HuH-7 (cell line): Measurements from ENCODE around the gene TTR.
A peak's percentile ranks its signal among the peaks of the same experiment; 100 is the strongest.

ENCODE experiments used
- DNase-seq: peaks from one replicate; pipeline ENCODE4 v3.0.0; 2011; ENCODE audit warnings: low spot score

The TTR gene

DNA sequence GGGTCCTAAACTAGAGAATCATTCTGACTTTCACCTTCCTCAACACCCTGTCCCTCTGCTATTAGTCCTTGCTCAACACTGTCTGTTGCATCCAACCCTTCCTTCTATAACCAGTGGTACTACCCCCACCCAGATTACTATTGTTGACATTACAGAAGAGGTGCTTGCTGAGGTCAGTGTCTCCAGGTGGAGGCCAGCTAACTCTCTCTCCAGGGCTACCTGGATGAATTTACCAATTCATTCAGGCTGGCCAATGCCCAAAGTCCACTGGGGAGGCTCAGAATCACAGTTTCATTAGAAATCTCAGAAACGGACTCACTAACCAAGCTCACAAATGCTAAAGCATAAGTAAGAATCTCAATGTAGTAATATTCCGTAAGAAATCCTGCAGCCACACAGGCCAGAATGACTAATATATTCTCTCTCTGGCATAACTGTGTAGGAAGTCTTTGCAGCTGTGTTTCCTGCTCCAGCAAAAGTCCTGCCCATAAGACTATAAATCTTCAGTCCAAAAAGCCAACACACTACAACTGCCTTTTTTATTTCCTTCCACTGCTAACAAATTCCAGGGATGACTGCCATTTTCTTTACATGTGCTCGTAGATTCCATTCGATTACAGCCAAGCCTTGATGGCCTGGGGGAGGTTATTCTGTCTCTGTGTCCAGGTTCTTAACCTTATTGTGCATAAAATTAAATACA is 10.0 kb upstream of the TTR start:
- DNase-seq: no peak

DNA sequence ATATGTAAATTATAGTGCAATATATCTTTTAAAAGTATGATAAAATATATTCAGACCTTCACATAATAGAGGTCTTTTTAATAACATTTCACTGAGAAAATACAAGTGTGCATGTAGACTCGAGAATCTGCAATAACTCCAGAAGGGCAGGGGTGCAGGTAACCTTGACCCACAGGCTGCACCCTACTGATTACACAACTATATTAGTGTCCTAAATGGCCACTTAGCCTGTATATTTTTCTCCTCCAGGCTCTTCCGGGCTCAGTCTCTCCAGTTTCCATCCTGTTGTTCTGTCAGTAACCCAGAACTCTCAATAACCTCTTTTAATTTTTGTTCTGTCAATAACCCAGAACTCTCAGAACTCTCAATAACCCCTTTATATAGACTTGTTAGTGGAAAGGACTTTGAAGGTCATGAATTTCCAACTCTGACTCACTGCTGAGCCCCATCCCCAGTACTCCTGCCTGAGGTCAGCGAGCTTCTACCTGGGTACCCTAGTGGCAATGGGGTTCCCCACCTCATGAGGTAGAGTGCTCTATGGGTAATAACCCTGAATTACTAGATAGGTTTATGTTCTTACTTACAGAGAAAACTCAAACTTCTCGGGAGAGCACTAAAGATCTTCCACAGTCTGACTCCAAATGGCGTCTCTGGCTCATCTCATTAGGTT is 8.4 kb upstream of the TTR start:
- DNase-seq: no peak

DNA sequence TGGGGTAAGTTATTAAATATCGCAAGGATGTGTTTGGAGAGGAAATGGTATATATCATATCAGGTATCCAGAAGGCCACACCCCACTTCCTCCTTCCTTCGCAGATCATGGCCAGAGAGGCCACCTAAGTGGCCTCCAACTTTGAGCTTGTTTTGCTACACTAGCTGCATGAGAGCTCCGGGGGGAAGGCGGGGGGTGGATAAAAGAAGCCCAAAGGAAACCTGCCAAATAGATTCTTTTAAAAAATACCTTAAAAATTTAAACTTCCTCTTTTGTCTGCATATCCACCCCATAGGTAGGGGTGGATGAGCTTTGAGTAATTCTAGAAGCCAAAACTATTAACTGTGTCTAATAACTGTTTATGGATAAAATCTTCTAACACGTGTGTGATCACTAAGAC is 5.7 kb upstream of the TTR start:
- no peak for DNase-seq

DNA sequence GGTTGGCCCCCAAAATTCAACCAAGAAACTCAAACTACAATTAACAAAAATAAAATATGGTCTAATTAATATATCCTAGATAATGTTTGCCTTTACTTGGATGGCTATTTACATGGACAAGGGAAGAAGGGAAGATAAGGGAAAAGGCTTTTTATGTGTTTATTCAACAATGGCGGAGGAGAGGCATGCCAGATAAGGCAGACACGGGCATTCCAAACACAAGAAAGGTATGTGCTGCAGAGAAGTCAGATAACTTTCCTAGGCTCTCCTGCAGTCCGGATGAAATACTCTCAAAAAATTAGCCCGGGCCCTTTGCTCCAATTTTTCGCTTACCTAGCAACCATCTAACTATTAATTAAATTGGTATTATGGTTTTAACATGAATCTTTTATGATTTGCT is 5.1 kb upstream of the TTR start:
- no peak for DNase-seq

DNA sequence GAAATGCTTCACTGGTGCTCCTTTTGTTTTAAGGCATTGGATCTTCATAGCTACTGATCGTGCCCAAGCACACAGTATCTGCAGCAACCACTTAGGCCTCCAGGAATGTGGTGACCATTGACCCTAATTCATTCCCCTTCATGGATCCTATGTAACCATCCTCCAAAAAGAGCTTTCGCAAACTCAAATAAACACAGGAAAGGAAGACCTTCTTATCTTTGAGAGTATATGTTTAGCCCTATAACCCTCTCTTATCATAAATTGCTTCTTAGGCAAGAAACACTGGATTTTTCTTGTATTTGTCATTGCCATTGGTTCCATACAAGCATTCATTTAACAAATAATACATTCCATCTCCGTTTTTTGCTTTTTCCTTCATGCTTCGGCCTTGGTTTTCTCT is 4.1 kb upstream of the TTR start:
- DNase-seq: peak; percentile 20

DNA sequence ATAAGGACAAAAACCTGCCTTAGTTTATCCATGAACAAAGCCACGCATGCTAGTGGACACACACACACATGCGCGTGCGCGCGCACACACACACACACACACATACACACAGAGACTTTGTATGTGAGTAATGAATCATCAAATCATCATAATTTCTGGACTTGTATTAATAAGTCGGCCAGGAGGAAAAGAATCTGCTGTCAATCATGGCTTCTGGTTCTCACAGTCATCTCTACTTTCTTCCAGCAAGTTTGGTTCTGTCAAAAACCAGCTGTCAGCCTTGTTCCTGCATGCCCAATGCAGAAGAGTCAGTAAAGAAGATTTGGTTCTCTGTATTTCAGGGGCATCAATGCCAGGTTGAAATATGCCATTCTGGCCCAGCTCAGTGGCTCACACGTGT is 1.1 kb upstream of the TTR start:
- DNase-seq: no peak

DNA sequence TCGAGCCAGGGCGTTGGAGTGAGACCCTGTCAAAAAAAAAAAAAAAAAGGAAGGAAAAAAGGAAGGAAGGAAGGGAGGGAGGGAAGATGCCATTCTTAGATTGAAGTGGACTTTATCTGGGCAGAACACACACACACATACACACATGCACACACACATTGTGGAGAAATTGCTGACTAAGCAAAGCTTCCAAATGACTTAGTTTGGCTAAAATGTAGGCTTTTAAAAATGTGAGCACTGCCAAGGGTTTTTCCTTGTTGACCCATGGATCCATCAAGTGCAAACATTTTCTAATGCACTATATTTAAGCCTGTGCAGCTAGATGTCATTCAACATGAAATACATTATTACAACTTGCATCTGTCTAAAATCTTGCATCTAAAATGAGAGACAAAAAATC is 564 bp upstream of the TTR start:
- DNase-seq: no peak

DNA sequence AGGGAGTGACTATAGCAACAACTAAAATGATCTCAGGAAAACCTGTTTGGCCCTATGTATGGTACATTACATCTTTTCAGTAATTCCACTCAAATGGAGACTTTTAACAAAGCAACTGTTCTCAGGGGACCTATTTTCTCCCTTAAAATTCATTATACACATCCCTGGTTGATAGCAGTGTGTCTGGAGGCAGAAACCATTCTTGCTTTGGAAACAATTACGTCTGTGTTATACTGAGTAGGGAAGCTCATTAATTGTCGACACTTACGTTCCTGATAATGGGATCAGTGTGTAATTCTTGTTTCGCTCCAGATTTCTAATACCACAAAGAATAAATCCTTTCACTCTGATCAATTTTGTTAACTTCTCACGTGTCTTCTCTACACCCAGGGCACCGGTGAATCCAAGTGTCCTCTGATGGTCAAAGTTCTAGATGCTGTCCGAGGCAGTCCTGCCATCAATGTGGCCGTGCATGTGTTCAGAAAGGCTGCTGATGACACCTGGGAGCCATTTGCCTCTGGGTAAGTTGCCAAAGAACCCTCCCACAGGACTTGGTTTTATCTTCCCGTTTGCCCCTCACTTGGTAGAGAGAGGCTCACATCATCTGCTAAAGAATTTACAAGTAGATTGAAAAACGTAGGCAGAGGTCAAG is 955 bp downstream of the TTR start:
- DNase-seq: no peak

DNA sequence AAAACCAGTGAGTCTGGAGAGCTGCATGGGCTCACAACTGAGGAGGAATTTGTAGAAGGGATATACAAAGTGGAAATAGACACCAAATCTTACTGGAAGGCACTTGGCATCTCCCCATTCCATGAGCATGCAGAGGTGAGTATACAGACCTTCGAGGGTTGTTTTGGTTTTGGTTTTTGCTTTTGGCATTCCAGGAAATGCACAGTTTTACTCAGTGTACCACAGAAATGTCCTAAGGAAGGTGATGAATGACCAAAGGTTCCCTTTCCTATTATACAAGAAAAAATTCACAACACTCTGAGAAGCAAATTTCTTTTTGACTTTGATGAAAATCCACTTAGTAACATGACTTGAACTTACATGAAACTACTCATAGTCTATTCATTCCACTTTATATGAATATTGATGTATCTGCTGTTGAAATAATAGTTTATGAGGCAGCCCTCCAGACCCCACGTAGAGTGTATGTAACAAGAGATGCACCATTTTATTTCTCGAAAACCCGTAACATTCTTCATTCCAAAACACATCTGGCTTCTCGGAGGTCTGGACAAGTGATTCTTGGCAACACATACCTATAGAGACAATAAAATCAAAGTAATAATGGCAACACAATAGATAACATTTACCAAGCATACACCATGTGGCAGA is 3.6 kb downstream of the TTR start:
- no peak for DNase-seq

DNA sequence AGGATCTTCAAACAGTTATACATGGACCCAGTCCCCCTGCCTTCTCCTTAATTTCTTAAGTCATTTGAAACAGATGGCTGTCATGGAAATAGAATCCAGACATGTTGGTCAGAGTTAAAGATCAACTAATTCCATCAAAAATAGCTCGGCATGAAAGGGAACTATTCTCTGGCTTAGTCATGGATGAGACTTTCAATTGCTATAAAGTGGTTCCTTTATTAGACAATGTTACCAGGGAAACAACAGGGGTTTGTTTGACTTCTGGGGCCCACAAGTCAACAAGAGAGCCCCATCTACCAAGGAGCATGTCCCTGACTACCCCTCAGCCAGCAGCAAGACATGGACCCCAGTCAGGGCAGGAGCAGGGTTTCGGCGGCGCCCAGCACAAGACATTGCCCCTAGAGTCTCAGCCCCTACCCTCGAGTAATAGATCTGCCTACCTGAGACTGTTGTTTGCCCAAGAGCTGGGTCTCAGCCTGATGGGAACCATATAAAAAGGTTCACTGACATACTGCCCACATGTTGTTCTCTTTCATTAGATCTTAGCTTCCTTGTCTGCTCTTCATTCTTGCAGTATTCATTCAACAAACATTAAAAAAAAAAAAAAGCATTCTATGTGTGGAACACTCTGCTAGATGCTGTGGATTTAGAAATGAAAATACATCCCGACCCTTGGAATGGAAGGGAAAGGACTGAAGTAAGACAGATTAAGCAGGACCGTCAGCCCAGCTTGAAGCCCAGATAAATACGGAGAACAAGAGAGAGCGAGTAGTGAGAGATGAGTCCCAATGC is 4.6 kb downstream of the TTR start:
- no peak for DNase-seq

DNA sequence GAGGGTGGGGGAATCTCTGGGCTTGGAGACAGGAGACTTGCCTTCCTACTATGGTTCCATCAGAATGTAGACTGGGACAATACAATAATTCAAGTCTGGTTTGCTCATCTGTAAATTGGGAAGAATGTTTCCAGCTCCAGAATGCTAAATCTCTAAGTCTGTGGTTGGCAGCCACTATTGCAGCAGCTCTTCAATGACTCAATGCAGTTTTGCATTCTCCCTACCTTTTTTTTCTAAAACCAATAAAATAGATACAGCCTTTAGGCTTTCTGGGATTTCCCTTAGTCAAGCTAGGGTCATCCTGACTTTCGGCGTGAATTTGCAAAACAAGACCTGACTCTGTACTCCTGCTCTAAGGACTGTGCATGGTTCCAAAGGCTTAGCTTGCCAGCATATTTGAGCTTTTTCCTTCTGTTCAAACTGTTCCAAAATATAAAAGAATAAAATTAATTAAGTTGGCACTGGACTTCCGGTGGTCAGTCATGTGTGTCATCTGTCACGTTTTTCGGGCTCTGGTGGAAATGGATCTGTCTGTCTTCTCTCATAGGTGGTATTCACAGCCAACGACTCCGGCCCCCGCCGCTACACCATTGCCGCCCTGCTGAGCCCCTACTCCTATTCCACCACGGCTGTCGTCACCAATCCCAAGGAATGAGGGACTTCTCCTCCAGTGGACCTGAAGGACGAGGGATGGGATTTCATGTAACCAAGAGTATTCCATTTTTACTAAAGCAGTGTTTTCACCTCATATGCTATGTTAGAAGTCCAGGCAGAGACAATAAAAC is 6.5 kb downstream of the TTR start:
- no peak for DNase-seq

DNA sequence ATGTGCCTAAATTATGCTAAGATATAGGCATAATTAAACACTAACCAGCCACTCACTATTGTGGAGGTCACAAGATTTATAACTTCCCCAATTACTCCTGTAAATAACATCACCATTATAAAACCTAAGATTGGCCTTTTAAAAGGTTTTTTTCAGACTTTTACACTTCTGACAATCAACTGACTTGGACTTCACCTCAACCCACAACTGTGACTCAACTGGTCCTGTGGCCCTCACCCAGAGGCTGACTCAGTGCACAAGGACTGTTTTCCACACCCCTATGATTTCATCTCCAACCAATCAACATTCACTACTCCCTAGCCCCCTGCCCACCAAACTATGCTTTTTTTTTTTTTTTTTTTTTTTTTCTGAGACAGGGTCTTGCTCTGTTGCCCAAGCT is 11.6 kb downstream of the TTR start:
- DNase-seq: no peak

DNA sequence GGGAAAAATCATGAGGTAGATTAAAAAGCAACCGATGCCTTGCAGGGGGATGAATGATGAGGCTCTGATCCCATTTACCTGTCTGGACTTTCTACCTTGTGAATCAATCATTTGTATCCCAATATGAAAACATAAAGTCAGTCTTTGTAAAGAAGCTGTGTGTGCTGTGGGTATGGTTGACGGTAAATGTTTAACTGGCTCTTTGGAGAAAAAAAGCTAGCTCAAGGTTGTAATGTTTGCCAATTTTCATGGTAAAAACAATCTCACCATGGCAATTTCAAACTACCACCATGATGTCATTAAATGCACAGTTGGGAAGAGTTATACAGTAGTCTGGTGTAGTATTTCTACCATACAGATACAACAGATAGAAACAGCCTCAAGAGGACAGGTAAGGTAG is 14.6 kb downstream of the TTR start:
- no peak for DNase-seq

DNA sequence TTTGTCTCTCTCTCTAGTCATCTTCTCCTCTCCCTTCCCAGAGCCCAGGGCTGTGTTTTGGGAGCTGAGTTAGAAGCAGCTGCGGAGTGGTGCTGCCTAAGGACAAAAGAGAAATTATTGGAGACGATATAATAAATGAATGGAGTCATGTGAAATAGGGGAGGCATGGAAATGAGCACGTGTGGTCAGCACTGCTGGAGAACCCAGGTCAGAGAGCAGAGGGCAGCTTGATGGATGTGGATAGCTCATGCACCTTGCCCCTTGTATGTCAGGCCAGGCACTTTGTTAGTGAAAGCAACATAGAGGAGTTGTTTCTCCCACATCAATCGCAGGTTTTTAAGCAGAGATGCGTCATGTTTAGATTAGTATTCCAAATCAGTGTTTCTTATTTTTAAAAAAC is 15.7 kb downstream of the TTR start:
- no peak for DNase-seq

DNA sequence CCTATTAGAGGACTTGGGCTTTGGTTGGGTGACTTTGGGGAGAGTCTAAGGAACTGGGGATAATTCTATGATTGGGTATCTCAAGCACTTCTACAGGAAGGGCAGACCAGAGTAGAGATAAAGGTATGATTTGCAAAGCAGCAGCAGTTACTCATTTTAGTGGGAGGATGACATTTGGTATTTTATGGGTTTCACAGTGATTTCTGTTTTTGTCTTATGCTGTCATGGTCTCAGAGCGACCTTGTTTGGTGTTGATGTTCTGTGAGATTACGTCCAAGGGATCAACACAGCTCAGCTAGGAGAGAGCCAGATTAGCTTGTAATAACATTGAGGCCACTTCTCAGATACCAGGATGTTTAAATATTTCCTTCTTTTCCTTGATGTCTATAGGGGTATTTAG is 18.2 kb downstream of the TTR start:
- no peak for DNase-seq

DNA sequence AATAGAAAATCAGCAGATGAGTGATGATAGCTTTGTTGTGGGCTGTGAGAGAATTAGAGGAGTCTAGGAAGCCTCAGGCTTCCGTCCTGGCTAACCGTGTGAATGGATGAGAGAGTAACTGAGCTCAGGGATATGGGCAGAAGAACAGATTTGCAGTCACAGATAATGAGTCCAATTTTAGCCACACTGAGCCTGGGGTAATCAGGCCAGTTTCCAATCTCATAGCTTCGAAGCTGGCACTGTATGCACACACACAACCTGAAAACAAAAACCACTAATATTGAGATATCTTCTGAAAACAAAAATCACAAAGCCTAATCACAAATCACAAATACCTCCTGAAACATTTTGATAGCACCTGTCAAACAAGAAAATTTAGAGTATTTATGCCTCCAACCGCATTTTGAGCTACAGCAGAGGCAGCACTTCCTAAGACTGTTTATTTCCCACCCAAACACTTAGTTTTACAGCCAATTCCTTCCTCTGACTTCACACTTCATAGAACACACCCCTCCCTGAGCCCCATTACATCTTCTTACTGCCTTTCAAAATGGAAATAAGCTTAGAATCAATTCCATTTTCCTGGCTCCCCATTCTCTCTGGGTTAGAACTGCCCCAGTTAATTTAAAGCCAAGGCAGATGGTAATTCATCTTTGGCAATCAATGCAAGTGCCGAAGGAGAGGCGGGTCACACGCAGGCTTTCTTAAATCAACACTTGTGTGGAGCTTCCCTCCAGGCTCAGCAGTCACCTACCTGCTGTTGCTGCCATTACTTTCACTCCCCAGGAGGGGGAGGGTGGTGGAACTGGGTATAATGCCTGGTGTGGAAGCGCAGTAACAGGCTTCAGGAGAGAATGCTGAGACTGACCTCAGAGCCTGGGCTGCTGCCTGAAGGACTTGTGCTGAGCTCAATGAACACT is 18.9 kb downstream of the TTR start:
- DNase-seq: peak; percentile 33

DNA sequence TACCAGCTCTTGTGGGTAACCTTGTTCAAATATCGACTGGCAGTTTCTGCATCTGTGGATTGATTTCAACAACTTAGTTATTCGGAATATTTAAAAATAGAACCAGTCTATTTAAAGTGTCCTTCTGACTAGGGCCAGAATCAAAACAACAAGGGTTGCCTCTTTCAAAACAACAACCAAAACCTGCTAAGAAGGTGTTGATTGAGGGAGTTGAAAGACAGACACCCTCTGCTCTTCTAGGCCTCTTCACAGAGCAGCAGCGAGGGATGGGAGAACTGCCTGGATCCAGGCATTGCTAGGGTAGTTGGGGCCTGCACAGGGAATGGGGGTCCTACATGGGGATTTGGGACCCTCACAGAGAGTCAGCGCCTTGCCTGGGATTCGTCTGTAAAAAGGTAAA is 19.8 kb downstream of the TTR start:
- no peak for DNase-seq

DNA sequence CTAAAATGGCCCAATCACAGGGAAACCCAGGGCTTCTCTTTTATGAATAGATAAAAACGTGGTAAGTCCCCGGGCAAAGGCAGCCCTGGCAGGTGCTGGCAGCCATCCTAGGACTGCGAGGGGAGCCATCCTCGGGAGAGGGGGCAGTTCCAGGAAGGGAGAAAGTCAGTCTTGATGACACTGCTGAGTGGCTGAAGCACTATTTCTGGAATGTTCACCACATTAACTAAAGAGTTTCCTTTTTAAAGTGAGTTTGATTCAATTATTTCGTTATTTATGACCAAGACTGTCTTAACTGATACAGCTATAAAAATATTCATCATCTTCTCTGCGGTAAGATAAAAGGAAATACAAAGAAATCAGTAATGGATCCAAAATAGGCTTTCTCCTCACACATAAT is 20.4 kb downstream of the TTR start:
- no peak for DNase-seq

DNA sequence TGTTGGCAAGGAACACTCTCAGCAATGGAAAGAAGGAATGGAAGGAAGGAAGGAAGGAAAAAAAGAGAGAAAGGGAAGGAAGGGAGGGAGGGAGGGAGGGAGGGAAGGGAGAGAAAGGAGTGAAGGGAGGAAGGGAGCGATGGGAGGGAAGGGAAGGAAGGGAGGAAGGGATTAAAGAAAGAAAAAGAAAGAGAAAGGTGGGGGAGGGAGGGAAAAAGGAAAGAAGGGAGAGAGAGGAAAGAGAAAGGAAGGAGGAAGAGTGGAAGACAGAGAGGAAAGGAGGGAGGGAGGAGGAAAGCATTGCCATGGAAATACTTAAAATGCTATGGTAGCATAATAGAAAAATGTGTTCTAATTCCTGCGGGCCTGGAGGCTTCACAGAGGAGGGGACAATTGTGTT is 22.4 kb downstream of the TTR start:
- DNase-seq: no peak

DNA sequence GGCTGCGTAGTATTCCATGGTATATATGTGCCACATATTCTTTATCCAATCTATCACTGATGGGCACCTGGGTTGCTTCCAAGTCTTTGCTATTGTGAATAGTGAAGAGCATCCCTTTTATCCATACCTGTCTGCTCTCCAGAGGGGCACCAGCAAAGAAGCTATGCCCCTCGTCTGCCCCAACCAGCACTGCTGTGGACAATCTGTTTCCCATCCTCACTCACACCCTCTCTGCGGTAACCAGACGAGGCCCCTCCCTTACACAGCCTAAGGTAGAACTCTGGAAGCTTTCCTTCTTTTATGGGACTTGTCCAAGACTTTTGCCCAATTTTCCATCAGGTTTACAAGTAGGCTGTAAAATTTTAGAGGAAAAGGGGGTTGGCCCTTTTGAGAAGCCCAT is 24.9 kb downstream of the TTR start:
- DNase-seq: no peak
